Progenitor cell of endocrine pancreas (in vitro differentiated cells): ENCODE measurements around the gene KCNMB1. TPM values are rescaled to one million over a fixed set of nuclear protein-coding genes. Genes with fewer than 3 reads are reported as not detected.

Source experiments
- DNase-seq: peaks from one replicate; pipeline ENCODE4 v3.0.0; 2021; ENCODE audit warnings: low spot score; ENCODE audit not compliant: unreplicated experiment
- H3K27ac Mint-ChIP-seq: 2 replicates; pipeline ENCODE4 v1.8.0; 2021; ENCODE audit warnings: mild to moderate bottlenecking, moderate library complexity, mixed read lengths
- H3K27me3 Mint-ChIP-seq: 2 replicates; pipeline ENCODE4 v1.8.0; 2021; ENCODE audit warnings: mixed read lengths
- H3K36me3 Mint-ChIP-seq: 2 replicates; pipeline ENCODE4 v1.8.0; 2022; ENCODE audit warnings: mixed read lengths; ENCODE audit not compliant: insufficient read depth
- H3K4me1 Mint-ChIP-seq: 2 replicates; pipeline ENCODE4 v1.8.0; 2021; ENCODE audit warnings: low read depth, mixed read lengths
- H3K4me3 Mint-ChIP-seq: 2 replicates; pipeline ENCODE4 v1.8.0; 2021; ENCODE audit warnings: low read depth, mild to moderate bottlenecking, moderate library complexity, mixed read lengths
- H3K9me3 Mint-ChIP-seq: 2 replicates; pipeline ENCODE4 v1.8.0; 2021; ENCODE audit warnings: low read depth, mixed read lengths
- CTCF ChIP-seq: fragments of 200-600 bp; sonication (generic); IDR thresholded peaks from one replicate; pipeline ENCODE4 v1.5.0; 2021; ENCODE audit warnings: antibody characterized with exemption, mild to moderate bottlenecking; ENCODE audit not compliant: unreplicated experiment
- total RNA-seq: library from RNA; stranded (reverse); gene quantifications from 2 replicates; pipeline ENCODE4 v1.2.1, GENCODE V29; 2021

Gene KCNMB1
- total RNA-seq, 1 donor from 2014 or later = not detected

- peaks cover 37% of the 10 kb centered on the region for H3K27me3 Mint-ChIP-seq
- H3K27ac Mint-ChIP-seq = no peak overlapping the region
- no peak overlapping the region for H3K4me3 Mint-ChIP-seq
- no peaks in the 10 kb centered on the region for H3K9me3 Mint-ChIP-seq
- H3K4me1 Mint-ChIP-seq = peaks cover 10% of the 10 kb centered on the region
- TF ChIP-seq CTCF = no peak
- no peak for DNase-seq
- no peaks in the 10 kb centered on the region for H3K36me3 Mint-ChIP-seq
These were observed 1.3 kb upstream of the KCNMB1 start for GRCh38 chr5:170390472-170390871.

DNA sequence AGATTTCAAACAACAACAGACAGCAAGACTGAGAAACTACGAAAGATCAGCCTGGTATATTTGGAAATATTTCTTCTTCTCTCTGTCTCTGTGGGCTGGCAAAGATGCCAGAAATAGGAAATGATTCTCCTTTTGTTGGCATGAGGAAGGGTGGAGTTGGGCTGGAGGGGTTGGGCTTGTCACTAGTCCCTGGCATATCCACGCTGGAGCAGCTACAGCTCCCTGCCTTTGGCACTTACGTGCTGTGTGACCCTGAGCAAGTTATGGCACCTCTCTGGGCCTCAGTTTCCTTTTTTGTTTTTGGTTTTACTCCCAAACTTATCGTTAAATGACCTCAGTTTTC lies 354 bp upstream of the KCNMB1 start:
- Mint-ChIP-seq H3K9me3 (no peaks in the 10 kb centered on the region), H3K4me3 (no peak overlapping the region), H3K27me3 (peaks cover 38% of the 10 kb centered on the region)

GRCh38 chr5:170387775-170388639 lies 1.2 kb downstream of the KCNMB1 start:
- Mint-ChIP-seq H3K4me1 (peaks cover 2% of the 10 kb centered on the region), H3K27me3 (peaks cover 44% of the 10 kb centered on the region), H3K4me3 (no peak overlapping the region), H3K27ac (no peak overlapping the region), H3K9me3 (no peaks in the 10 kb centered on the region), H3K36me3 (no peaks in the 10 kb centered on the region)
- no peak for DNase-seq
- no peak for TF ChIP-seq CTCF

More for the DNA sequence above, 354 bp upstream of the KCNMB1 start:
- no peak for TF ChIP-seq CTCF
- H3K27ac Mint-ChIP-seq = no peak overlapping the region
- H3K36me3 Mint-ChIP-seq = no peaks in the 10 kb centered on the region
- H3K4me1 Mint-ChIP-seq = peaks cover 10% of the 10 kb centered on the region
- DNase-seq = no peak

GRCh38 chr5:170386743-170387395 lies 2.3 kb downstream of the KCNMB1 start:
- no peaks in the 10 kb centered on the region for H3K36me3 Mint-ChIP-seq
- no peak for DNase-seq
- no peaks in the 10 kb centered on the region for H3K4me1 Mint-ChIP-seq
- no peaks in the 10 kb centered on the region for H3K9me3 Mint-ChIP-seq
- H3K27me3 Mint-ChIP-seq = peaks cover 48% of the 10 kb centered on the region
- H3K27ac Mint-ChIP-seq = no peak overlapping the region
- no peak for TF ChIP-seq CTCF
- no peak overlapping the region for H3K4me3 Mint-ChIP-seq

DNA sequence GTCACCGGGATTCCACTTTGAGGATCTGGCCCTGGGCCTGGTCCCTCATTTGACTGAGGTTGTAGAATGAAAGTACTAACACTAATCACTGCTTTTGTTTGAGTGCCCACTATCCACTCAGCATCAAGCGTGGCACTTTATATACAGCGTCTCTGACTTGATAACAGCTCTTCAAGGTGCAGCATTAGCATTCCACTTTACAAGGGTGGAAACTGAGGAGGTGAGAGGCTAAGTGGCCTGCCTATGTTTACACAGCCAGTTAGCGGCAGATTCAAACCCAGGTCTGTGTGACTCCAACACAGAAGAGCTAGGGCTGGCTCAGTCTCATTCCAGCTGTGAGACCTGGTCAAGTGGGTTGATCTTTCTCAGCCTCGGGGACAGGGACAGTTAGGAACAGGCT lies 5.9 kb downstream of the KCNMB1 start:
- H3K9me3 Mint-ChIP-seq = no peaks in the 10 kb centered on the region
- H3K4me3 Mint-ChIP-seq = no peak overlapping the region
- DNase-seq = no peak
- H3K27ac Mint-ChIP-seq = no peak overlapping the region
- no peaks in the 10 kb centered on the region for H3K4me1 Mint-ChIP-seq
- peaks cover 39% of the 10 kb centered on the region for H3K27me3 Mint-ChIP-seq
- TF ChIP-seq CTCF = no peak
- no peaks in the 10 kb centered on the region for H3K36me3 Mint-ChIP-seq
